SK-N-SH (cell line): ENCODE results near the gene TAF6. TPM values are rescaled to one million over a fixed set of nuclear protein-coding genes. Genes with fewer than 3 reads are reported as not detected.

Experiments used
- CTCF ChIA-PET: fragments of 300-600, 350-600 bp; formaldehyde crosslinking; extraction: SDS; loops from one replicate; lab custom pipeline; 2021; lab: Yijun Ruan, JAX
- POLR2A ChIA-PET: fragments of 350-600 bp; sonication (Branson Sonifier 250); formaldehyde crosslinking; extraction: SDS; loops from one replicate; lab custom pipeline; 2020; ENCODE audit warnings: antibody characterized with exemption, inconsistent platforms; lab: Yijun Ruan, JAX
- DNase-seq: peaks from one replicate; pipeline ENCODE4 v3.0.0; 2012
- H2AFZ ChIP-seq: fragments of 200-600 bp; sonication (generic); 2 replicates; pipeline ENCODE4 v1.8.1; 2016; ENCODE audit warnings: antibody characterized with exemption, mild to moderate bottlenecking, low read depth
- H3F3A ChIP-seq: fragments of 200-600 bp; sonication (generic); replicated peaks from 2 replicates; pipeline ENCODE3; 2016; ENCODE audit warnings: antibody characterized with exemption, mild to moderate bottlenecking; ENCODE audit not compliant: insufficient read depth
- H3K27ac ChIP-seq, 2 experiments: fragments of 200-500 bp in 1 of 2; fragments of 200-600 bp in 1 of 2; sonication (Bioruptor generic) in 1 of 2; sonication (generic), shearing (Covaris generic) in 1 of 2; 2 replicates each; pipeline versions ENCODE4 v1.5.1 to v1.6.1; 2014 to 2016; ENCODE audit warnings: low read depth in 2 of 2, inconsistent platforms in 1 of 2, low read length in 1 of 2, mild to moderate bottlenecking in 1 of 2, mixed read lengths in 1 of 2
- H3K27me3 ChIP-seq: fragments of 200-600 bp; sonication (generic), shearing (Covaris generic); 2 replicates; pipeline ENCODE4 v1.6.1; 2016; ENCODE audit warnings: mixed run types; ENCODE audit not compliant: insufficient read depth
- H3K36me3 ChIP-seq, 2 experiments: fragments of 200-500 bp in 1 of 2; fragments of 200-600 bp in 1 of 2; sonication (Bioruptor generic) in 1 of 2; sonication (generic) in 1 of 2; replicated peaks in 1 of 2; 2 replicates each; pipeline versions ENCODE3 to v1.5.1; 2014 to 2016; ENCODE audit warnings: low read length in 1 of 2, mild to moderate bottlenecking in 1 of 2; ENCODE audit not compliant: insufficient read depth in 2 of 2, control insufficient read depth in 1 of 2
- H3K4me1 ChIP-seq, 2 experiments: fragments of 200-500 bp in 1 of 2; fragments of 200-600 bp in 1 of 2; sonication (Bioruptor generic) in 1 of 2; sonication (generic), shearing (Covaris generic) in 1 of 2; 2 replicates each; pipeline versions ENCODE4 v1.5.1 to v1.6.1; 2014 to 2016; ENCODE audit warnings: low read depth in 1 of 2, low read length in 1 of 2, mixed run types in 1 of 2; ENCODE audit not compliant: insufficient read depth in 2 of 2, control insufficient read depth in 1 of 2
- H3K4me2 ChIP-seq: fragments of 200-600 bp; sonication (generic), shearing (Covaris generic); 2 replicates; pipeline ENCODE4 v1.6.1; 2017; ENCODE audit warnings: mixed run types
- H3K4me3 ChIP-seq, 2 experiments: fragments of 200-500 bp in 1 of 2; fragments of 200-600 bp in 1 of 2; sonication (Bioruptor generic) in 1 of 2; sonication (generic), shearing (Covaris generic) in 1 of 2; 2 replicates each; pipeline versions ENCODE4 v1.5.1 to v1.8.1; 2014 to 2016; ENCODE audit warnings: low read depth in 2 of 2, inconsistent platforms in 1 of 2, low read length in 1 of 2, mild to moderate bottlenecking in 1 of 2, mixed read lengths in 1 of 2, moderate library complexity in 1 of 2
- H3K79me2 ChIP-seq: fragments of 200-600 bp; sonication (generic); 2 replicates; pipeline ENCODE4 v1.8.1; 2017; ENCODE audit warnings: mild to moderate bottlenecking; ENCODE audit not compliant: insufficient read depth
- H3K9ac ChIP-seq: fragments of 200-600 bp; sonication (generic); 2 replicates; pipeline ENCODE4 v1.6.1; 2017; ENCODE audit warnings: mixed run types
- H3K9me2 ChIP-seq: fragments of 200-600 bp; sonication (generic); 2 replicates; pipeline ENCODE4 v1.6.1; 2017; ENCODE audit warnings: mixed run types
- H3K9me3 ChIP-seq: fragments of 200-600 bp; sonication (generic); 2 replicates; pipeline ENCODE4 v1.6.1; 2017; ENCODE audit warnings: mixed run types, mild to moderate bottlenecking, moderate library complexity
- H4K20me1 ChIP-seq: fragments of 200-600 bp; sonication (generic); 2 replicates; pipeline ENCODE4 v1.6.1; 2017; ENCODE audit warnings: mild to moderate bottlenecking, mixed run types; ENCODE audit not compliant: insufficient read depth
- ELF1 ChIP-seq: IDR thresholded peaks from 2 replicates; pipeline ENCODE4 v1.4.0; 2012
- EZH2phosphoT487 ChIP-seq: fragments of 200-600 bp; sonication (generic); IDR thresholded peaks from 2 replicates; pipeline ENCODE4 v1.6.1; 2017; ENCODE audit warnings: low read depth, mixed run types, mild to moderate bottlenecking, antibody characterized with exemption, moderate library complexity, borderline replicate concordance
- FOSL2 ChIP-seq: IDR thresholded peaks from 2 replicates; pipeline ENCODE4 v1.4.0; 2012; ENCODE audit warnings: low read depth, mild to moderate bottlenecking, moderate library complexity, borderline replicate concordance
- FOXM1 ChIP-seq: IDR thresholded peaks from 2 replicates; pipeline ENCODE4 v1.4.0; 2012; ENCODE audit warnings: low read depth, mild to moderate bottlenecking
- RAD21 ChIP-seq: IDR thresholded peaks from 2 replicates; pipeline ENCODE4 v1.6.1; 2012; ENCODE audit warnings: mild to moderate bottlenecking, low read length
- RXRA ChIP-seq: IDR thresholded peaks from 2 replicates; pipeline ENCODE4 v1.4.0; 2012; ENCODE audit warnings: low read depth, mild to moderate bottlenecking, borderline replicate concordance
- TCF12 ChIP-seq: IDR thresholded peaks from 2 replicates; pipeline ENCODE4 v1.4.0; 2012
- WGBS: methylation state at CpG from one replicate; pipeline ENCODE4 v1.1.6; 2017; ENCODE audit warnings: low lambda C conversion rate; 5-methylcytosine and 5-hydroxymethylcytosine counted together
- polyA plus RNA-seq, 3 experiments: library from polyadenylated mRNA; depleted of rRNA; stranded (reverse); fragments of >200 nt; gene quantifications; 2 replicates each; pipeline ENCODE4 v1.2.3, GENCODE V29; 2012
- TF ChIP-seq, protein P1 (sequence below): fragments of 150-350 bp; IDR thresholded peaks from 2 replicates; pipeline ENCODE4 v1.6.1; 2017; ENCODE audit warnings: antibody characterized with exemption, low read length, low read depth, borderline replicate concordance
- TF ChIP-seq, protein P2 (sequence below): IDR thresholded peaks from 2 replicates; pipeline ENCODE4 v1.4.0; 2012; ENCODE audit warnings: low read depth
- TF ChIP-seq, protein P3 (sequence below): IDR thresholded peaks from 2 replicates; pipeline ENCODE4 v1.6.1; 2012; ENCODE audit warnings: mild to moderate bottlenecking, low read depth, low read length, moderate library complexity
- TF ChIP-seq, protein P4 (sequence below): IDR thresholded peaks from 2 replicates; pipeline ENCODE4 v1.4.0; 2012; ENCODE audit warnings: low read depth, borderline replicate concordance

Gene TAF6
- polyA plus RNA-seq, 1 of the 3 experiments (the other 2 are of a cell fraction): 70.5 TPM

DNA sequence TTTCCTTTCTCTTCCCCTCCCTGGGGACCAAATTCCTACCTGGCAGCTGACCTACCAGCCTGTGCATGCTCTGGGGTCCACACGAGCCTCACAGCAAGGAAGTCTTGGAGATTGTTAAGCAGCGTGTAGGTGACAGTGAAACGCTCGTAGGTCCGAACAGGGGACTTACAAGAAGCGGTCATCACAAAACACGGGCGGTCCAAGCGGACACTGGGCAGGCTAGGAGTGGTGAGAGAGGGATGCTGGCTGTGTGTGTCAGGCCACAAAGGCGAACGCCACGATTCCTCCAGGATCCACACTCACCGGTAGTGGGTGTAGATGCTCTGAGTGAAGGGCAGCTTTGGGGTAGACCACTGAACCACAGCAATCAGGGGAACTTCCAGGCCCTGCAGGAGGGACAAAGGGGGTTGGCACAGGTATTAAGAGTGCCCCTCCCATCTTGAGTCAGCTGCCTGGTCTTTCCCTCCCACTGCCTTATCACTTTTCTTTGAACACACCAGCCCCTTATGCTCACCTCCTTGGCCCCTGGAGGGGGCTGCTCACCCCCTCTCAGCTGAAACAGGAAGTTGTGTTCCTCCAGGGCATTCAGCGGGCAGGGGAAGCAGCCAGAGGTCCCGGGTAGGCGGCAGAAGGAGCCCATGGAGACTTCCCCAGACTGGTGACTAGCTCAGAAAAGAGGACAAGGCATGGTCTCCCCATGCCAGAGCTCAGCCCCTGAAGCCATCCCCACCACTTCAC lies 37.3 kb upstream of the TAF6 start:
- DNase-seq: peak; percentile 40
- H3K27me3 ChIP-seq: no peaks in the 10 kb centered on the region
- H3K4me3 ChIP-seq: peak overlapping the region; percentile 87 to 93; a peak in 2 of 4 replicates
- H3K9me3 ChIP-seq: no peaks in the 10 kb centered on the region
- peak overlapping the region; percentile 85; the same call in 1 of the 2 replicates for H3K9ac ChIP-seq
- no peaks in the 10 kb centered on the region for H3K9me2 ChIP-seq
- ChIA-PET POLR2A (interaction anchor here (0.6 to 4.3 kb wide), 6 partner anchors 8 to 39 kb away, joined by 3 to 25 read pairs (median 4); partner anchors contain the start of genes GAL3ST4, GPC2, LAMTOR4 and STAG3), CTCF (interaction anchor here (0.6 to 3.9 kb wide), 5 partner anchors 25 to 540 kb away, joined by 3 to 33 read pairs (median 3); no protein-coding TSS in a partner anchor)
- H3K27ac ChIP-seq: peak overlapping the region in 1 of 2 experiments; percentile 8; a peak in 1 of 4 replicates
- WGBS: 96% methylated on average over 16 of the region's 16 CpGs
- peaks cover 54% of the 10 kb centered on the region for H3K79me2 ChIP-seq
- H3K36me3 ChIP-seq: peaks cover 34 to 39% of the 10 kb centered on the region in 2 experiments
- no peak overlapping the region for H2AFZ ChIP-seq
- H3F3A ChIP-seq: peaks cover 15% of the 10 kb centered on the region
- peaks cover 20% of the 10 kb centered on the region for H4K20me1 ChIP-seq
- H3K4me1 ChIP-seq: peaks cover 11 to 19% of the 10 kb centered on the region in 2 experiments; a peak in 2 of 4 replicates
- TF ChIP-seq ELF1: no peak
- TF ChIP-seq, protein P1, sequence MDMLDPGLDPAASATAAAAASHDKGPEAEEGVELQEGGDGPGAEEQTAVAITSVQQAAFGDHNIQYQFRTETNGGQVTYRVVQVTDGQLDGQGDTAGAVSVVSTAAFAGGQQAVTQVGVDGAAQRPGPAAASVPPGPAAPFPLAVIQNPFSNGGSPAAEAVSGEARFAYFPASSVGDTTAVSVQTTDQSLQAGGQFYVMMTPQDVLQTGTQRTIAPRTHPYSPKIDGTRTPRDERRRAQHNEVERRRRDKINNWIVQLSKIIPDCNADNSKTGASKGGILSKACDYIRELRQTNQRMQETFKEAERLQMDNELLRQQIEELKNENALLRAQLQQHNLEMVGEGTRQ: no peak
- TF ChIP-seq, protein P2, sequence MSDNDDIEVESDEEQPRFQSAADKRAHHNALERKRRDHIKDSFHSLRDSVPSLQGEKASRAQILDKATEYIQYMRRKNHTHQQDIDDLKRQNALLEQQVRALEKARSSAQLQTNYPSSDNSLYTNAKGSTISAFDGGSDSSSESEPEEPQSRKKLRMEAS: no peak
- no peak for TF ChIP-seq TCF12
- TF ChIP-seq RAD21: no peak
- H3K4me2 ChIP-seq: peak overlapping the region; percentile 100

DNA sequence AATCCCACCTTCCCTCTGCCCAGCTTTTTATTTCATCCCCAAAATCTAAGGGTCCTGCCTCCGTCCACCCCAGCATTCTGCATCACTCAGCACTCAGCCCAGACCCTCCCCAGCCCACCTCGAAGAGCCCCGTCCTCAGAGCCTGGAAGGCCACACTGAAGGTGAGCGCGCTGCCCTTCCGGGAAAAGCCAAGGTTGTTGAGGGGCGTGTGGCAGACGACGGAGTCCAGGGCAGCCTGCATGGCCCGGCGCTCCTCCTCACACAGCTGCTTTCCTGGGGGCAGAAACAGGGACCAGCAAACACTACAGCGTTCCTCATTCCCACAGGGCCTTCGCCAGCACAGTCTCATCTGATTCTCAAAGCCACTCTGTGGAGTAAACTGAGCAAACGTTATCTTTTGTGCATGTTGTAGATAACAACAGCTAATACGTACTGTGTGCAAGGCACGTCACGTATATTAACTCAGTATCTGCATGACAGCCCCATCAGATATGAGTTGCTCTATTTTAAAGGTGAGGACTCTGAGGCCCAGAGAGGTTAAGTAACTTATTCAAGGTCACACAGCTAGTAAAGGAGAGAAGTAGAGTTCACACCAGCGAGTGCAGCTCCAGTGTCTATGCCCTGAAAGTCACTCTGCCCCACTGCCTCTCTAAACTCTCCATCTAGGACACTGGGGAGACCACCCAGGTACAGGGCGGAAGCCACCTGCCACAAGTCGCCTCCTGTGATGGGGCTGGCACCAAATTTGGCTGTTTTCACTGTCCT lies 36.6 kb upstream of the TAF6 start:
- WGBS: 93% methylated on average over 20 of the region's 20 CpGs
- POLR2A ChIA-PET: interaction anchor here (1.1 to 1.6 kb wide), 3 partner anchors 11 to 22 kb away, joined by 3 to 5 read pairs (median 5); partner anchors contain the start of genes GPC2 and STAG3

More for the DNA sequence above, 36.6 kb upstream of the TAF6 start:
- Histone ChIP-seq H3K4me3 (no peak overlapping the region), H3F3A (peaks cover 15% of the 10 kb centered on the region), H3K36me3 (peaks cover 37 to 39% of the 10 kb centered on the region in 2 experiments), H3K9ac (no peak overlapping the region), H3K27ac (no peak overlapping the region), H3K27me3 (no peaks in the 10 kb centered on the region), H3K9me2 (no peaks in the 10 kb centered on the region), H2AFZ (no peak overlapping the region), H3K4me2 (no peak overlapping the region), H3K9me3 (no peaks in the 10 kb centered on the region), H3K79me2 (peaks cover 62% of the 10 kb centered on the region), H3K4me1 (peaks cover 11 to 19% of the 10 kb centered on the region in 2 experiments; a peak in 2 of 4 replicates), H4K20me1 (peaks cover 20% of the 10 kb centered on the region)
- peak; percentile 24 for DNase-seq
- CTCF ChIA-PET: interaction anchor here (1.1 to 3.9 kb wide), 3 partner anchors 24 to 61 kb away, joined by 3 to 33 read pairs (median 3); no protein-coding TSS in a partner anchor
- TF ChIP-seq EZH2phosphoT487 (no peak), RXRA (no peak), FOXM1 (no peak), FOSL2 (no peak)
- TF ChIP-seq, protein P3, sequence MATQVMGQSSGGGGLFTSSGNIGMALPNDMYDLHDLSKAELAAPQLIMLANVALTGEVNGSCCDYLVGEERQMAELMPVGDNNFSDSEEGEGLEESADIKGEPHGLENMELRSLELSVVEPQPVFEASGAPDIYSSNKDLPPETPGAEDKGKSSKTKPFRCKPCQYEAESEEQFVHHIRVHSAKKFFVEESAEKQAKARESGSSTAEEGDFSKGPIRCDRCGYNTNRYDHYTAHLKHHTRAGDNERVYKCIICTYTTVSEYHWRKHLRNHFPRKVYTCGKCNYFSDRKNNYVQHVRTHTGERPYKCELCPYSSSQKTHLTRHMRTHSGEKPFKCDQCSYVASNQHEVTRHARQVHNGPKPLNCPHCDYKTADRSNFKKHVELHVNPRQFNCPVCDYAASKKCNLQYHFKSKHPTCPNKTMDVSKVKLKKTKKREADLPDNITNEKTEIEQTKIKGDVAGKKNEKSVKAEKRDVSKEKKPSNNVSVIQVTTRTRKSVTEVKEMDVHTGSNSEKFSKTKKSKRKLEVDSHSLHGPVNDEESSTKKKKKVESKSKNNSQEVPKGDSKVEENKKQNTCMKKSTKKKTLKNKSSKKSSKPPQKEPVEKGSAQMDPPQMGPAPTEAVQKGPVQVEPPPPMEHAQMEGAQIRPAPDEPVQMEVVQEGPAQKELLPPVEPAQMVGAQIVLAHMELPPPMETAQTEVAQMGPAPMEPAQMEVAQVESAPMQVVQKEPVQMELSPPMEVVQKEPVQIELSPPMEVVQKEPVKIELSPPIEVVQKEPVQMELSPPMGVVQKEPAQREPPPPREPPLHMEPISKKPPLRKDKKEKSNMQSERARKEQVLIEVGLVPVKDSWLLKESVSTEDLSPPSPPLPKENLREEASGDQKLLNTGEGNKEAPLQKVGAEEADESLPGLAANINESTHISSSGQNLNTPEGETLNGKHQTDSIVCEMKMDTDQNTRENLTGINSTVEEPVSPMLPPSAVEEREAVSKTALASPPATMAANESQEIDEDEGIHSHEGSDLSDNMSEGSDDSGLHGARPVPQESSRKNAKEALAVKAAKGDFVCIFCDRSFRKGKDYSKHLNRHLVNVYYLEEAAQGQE: no peak
- TF ChIP-seq, protein P2: no peak
- TF ChIP-seq, protein P4, sequence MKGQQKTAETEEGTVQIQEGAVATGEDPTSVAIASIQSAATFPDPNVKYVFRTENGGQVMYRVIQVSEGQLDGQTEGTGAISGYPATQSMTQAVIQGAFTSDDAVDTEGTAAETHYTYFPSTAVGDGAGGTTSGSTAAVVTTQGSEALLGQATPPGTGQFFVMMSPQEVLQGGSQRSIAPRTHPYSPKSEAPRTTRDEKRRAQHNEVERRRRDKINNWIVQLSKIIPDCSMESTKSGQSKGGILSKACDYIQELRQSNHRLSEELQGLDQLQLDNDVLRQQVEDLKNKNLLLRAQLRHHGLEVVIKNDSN: no peak
